Tibial nerve (tissue), 4 donors: ENCODE results near the gene RASGRF1.

Experiments
- CTCF ChIP-seq, 5 experiments: fragments of 200-600 bp in 3 of 5; fragments of 450-650 bp in 2 of 5; sonication (generic) in 3 of 5; IDR thresholded peaks; one replicate each; pipeline ENCODE4 v1.5.1; 2016 to 2019; ENCODE audit warnings: antibody characterized with exemption in 5 of 5, mild to moderate bottlenecking in 3 of 5, moderate library complexity in 2 of 5
- EP300 ChIP-seq, 2 donors: sonication (generic); formaldehyde crosslinking; IDR thresholded peaks; one replicate each; pipeline ENCODE4 v1.6.1; 2017; ENCODE audit warnings: antibody characterized with exemption in 2 of 2, mild to moderate bottlenecking in 1 of 2
- POLR2A ChIP-seq, 2 donors: fragments of 450-650 bp; IDR thresholded peaks; one replicate each; pipeline ENCODE4 v1.6.1; 2017; ENCODE audit warnings: antibody characterized with exemption in 2 of 2, mild to moderate bottlenecking in 2 of 2, moderate library complexity in 2 of 2

DNA sequence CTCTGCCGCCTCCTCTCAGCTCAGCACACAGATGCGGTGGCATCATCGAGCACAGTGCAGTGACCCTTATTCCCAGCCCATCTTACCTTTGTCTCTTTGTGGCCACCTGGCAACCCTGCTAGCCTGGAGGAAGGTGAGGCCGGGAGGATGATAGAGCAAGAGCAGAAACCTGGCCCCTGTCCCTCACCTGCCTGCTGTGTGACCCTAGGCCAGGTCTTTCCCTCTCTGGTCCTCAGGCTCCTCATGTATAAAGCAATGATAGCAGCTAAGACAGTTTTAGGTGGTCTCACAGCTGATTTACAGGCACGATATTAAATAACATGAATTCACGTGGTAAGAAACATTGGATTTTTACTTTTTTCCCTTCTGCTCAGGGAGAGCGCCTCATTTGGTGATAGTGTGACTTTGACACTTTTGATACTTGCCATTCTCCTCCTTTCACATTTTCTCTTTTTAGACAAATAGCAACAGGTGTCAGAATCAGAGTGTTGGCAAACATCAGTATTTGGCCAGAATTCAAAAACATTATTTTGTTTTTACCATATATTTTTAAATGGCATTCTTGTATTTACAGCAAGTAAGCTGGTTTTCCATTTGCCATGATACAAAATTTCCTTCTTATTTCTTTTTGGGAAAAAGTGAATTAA, 116.2 kb downstream of the RASGRF1 start:
- TF ChIP-seq CTCF (IDR thresholded peaks at IDR 0.05) (no peak), EP300 (IDR thresholded peaks at IDR 0.05) (no peak), POLR2A (IDR thresholded peaks at IDR 0.05) (no peak)
